ENCODE results near the gene MED7. TPM values are rescaled to one million over a fixed set of nuclear protein-coding genes. Genes with fewer than 3 reads are reported as not detected.

Gene MED7
- total RNA-seq, 6 experiments from 2014 or later: 3.5 to 6.1 (median 5.2) TPM

GRCh38 chr5:157172403-157172802 is 29.7 kb upstream of the MED7 start:
- intact Hi-C loops (cut with DNase I): no loop called here
- Histone ChIP-seq H3K9me3 (no peaks in the 10 kb centered on the region), H3K4me1 (no peaks in the 10 kb centered on the region), H3K4me3 (no peak overlapping the region), H3K27ac (no peak overlapping the region), H3K36me3 (no peaks in the 10 kb centered on the region), H3K27me3 (no peaks in the 10 kb centered on the region)
- ATAC-seq: peak in 2 of 4 donors; percentile 28 to 38
- TF ChIP-seq CTCF (IDR thresholded peaks at IDR 0.05) (no peak), POLR2A (IDR thresholded peaks at IDR 0.05) (no peak)
- no peak for DNase-seq
- 53% methylated on average over 2 of the region's 2 CpGs for WGBS (ENCODE audit: insufficient coverage, low coverage, low lambda C conversion rate, missing lambda C conversion rate)

DNA sequence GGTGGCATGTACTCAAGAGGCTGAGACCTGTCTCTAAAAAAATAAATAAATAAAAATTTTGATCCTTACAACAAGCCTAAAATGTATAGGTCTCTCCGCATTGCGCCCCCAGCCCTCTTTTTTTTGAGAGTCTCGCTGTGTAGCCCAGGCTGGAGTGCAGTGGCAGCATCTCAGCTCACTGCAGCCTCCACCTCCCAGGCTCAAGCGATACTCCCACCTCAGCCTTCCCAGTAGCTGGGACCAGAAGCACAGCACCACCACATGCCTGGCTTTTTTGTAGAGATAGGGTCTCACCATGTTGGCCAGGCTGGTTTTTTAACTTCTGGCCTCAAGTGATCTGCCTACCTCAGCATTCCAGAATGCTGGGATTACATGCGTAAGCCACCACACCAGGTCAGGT is 25.6 kb upstream of the MED7 start:
- Histone ChIP-seq H3K4me1 (no peaks in the 10 kb centered on the region), H3K27ac (no peak overlapping the region), H3K9me3 (no peaks in the 10 kb centered on the region), H3K27me3 (no peaks in the 10 kb centered on the region), H3K36me3 (no peaks in the 10 kb centered on the region), H3K4me3 (no peak overlapping the region)
- 75% methylated on average over 4 of the region's 5 CpGs for WGBS (ENCODE audit: insufficient coverage, low coverage, low lambda C conversion rate, missing lambda C conversion rate)
- ATAC-seq (no peak), DNase-seq (no peak)
- TF ChIP-seq CTCF (IDR thresholded peaks at IDR 0.05) (no peak), POLR2A (IDR thresholded peaks at IDR 0.05) (no peak)
- intact Hi-C loops (cut with DNase I): no loop called here

GRCh38 chr5:157167214-157167621 is 24.6 kb upstream of the MED7 start:
- no peak for TF ChIP-seq CTCF (IDR thresholded peaks at IDR 0.05)
- H3K36me3 ChIP-seq: no peaks in the 10 kb centered on the region

DNA sequence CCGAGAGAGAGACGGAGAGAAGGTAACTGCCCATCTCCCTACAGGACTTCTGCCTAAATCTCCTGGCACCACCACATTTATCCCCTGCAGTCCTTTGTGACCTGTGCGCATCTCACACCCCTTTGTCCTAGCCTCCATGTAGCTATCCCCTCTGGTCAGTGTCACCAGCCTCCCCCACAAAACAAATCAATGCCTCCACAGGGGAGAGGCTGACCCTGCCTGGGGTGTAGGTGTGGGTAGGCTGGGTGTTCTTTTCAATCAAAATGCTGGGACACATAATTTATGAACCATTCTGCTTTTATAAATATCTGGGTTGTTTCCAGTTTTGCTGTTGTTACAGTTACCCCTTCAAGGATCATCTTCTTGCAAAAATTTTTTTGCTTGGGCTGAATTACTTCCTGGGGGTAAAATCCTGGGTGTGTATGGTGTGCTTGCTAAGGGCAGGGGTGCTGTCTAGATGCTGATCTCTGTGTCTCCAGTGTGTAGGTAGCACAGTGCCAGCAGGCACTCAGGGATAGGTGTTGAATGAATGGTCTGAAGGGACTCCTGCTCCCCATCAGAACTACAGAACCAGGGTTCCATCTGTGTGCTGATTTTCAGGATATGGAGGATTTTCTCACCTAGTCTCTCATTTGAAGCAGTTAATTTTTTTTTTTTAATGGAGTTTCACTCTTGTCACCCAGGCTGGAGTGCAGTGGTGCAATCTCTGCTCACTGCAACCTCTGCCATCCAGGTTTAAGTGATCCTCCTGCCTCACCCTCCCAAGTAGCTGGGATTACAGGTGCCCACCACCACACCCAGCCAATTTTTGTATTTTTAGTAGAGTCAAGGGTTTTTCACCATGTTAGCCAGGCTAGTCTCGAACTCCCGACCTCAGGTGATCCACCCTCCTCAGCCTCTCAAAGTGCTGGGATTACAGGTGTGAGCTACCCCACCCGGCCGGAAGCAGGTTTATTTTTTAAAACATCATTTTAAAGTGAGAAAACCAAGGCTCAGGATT is 23.8 kb upstream of the MED7 start, which contains the start of gene GARIN3:
Gene GARIN3 (minus strand): TSS at position 51 of the 1,000 bp plus-strand sequence. CDS start 96 bp downstream, outside the sequence.
- intact Hi-C loops (cut with DNase I): no loop called here
- Histone ChIP-seq H3K36me3 (no peaks in the 10 kb centered on the region), H3K27ac (no peak within 1 kb of the TSS), H3K9me3 (no peaks in the 10 kb centered on the region), H3K4me3 (no peak within 1 kb of the TSS), H3K27me3 (no peaks in the 10 kb centered on the region), H3K4me1 (no peaks in the 10 kb centered on the region)
- TF ChIP-seq POLR2A (IDR thresholded peaks at IDR 0.05) (no peak), CTCF (IDR thresholded peaks at IDR 0.05) (no peak)
- no peak for ATAC-seq
- WGBS (ENCODE audit: insufficient coverage, low coverage, low lambda C conversion rate, missing lambda C conversion rate): 66% methylated on average over 7 of the region's 7 CpGs
- DNase-seq: no peak

More at GRCh38 chr5:157167214-157167621, 24.6 kb upstream of the MED7 start:
- intact Hi-C loops (cut with DNase I): no loop called here
- Histone ChIP-seq H3K9me3 (no peaks in the 10 kb centered on the region), H3K27ac (no peak overlapping the region), H3K4me1 (no peaks in the 10 kb centered on the region), H3K27me3 (no peaks in the 10 kb centered on the region), H3K4me3 (no peak overlapping the region)
- DNase-seq: no peak
- 54% methylated on average over 4 of the region's 4 CpGs for WGBS (ENCODE audit: insufficient coverage, low coverage, low lambda C conversion rate, missing lambda C conversion rate)
- no peak for ATAC-seq

All from right lobe of liver (tissue), 6 donors.